ENCODE measurements around the gene TMEM108.

DNA sequence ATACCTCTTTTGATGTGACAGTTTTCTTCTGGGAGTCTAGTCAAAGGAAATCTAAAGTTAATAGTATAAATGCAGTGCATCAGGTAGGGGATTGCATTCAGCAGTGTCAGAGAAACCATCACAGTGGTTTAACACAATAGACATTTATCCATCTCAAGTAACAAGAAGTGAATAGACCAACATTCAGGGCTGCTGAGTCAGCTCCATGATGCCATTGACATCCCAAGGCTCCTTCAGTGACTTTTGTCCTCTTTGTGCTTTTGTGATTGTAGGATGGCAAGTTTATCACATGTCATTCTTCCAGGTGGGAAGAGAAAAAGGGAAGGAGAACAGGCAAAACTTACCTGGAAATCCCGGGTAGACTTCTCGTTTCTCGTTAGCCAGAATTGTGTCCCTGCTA is 158.3 kb downstream of the TMEM108 start:
- no peak for TF ChIP-seq SIN3A (IDR thresholded peaks at IDR 0.05; ENCODE audit: borderline replicate concordance, insufficient read depth, low read length)
- TF ChIP-seq POLR2AphosphoS5 (IDR thresholded peaks at IDR 0.05; ENCODE audit: low read depth, low read length), result no peak
- TF ChIP-seq TAF1 (IDR thresholded peaks at IDR 0.05; ENCODE audit: borderline replicate concordance, insufficient read depth, low read length), result no peak
- TF ChIP-seq REST (IDR thresholded peaks at IDR 0.05; ENCODE audit: insufficient read depth in 1 of 2, low read depth in 2 of 2, low read length in 2 of 2), result no peak
- no peak for TF ChIP-seq FOXP2 (optimal IDR thresholded peaks at IDR 0.05; ENCODE audit: borderline replicate concordance, extremely low read depth, extremely low read length, insufficient read depth)
